Lower leg skin (tissue), 3 donors: ENCODE data around the gene NSMCE4A.

Experiments
- CTCF ChIP-seq, 3 donors: fragments of 450-650 bp; IDR thresholded peaks; one replicate each; pipeline ENCODE4 v1.5.1; 2016; ENCODE audit warnings: antibody characterized with exemption in 3 of 3, mild to moderate bottlenecking in 3 of 3, moderate library complexity in 2 of 3
- POLR2A ChIP-seq, 2 donors: fragments of 450-650 bp; IDR thresholded peaks; one replicate each; pipeline ENCODE4 v1.6.1; 2016 to 2017; ENCODE audit warnings: antibody characterized with exemption in 2 of 2, mild to moderate bottlenecking in 1 of 2, moderate library complexity in 1 of 2

GRCh38 chr10:121927841-121928527 lies 47.0 kb downstream of the NSMCE4A start, which contains the start of gene ATE1:
- TF ChIP-seq CTCF (IDR thresholded peaks at IDR 0.05): no peak
- peak in 1 of 2 donors; percentile 62 for TF ChIP-seq POLR2A (IDR thresholded peaks at IDR 0.05)
